ENCODE results near the gene SPATA31C2.
"Not testable (repeated sequence)": the region's sequence is repeated elsewhere in the genome, so short reads cannot be mapped to it uniquely, and the experiment has no call there.

SPATA31C2 gene

DNA sequence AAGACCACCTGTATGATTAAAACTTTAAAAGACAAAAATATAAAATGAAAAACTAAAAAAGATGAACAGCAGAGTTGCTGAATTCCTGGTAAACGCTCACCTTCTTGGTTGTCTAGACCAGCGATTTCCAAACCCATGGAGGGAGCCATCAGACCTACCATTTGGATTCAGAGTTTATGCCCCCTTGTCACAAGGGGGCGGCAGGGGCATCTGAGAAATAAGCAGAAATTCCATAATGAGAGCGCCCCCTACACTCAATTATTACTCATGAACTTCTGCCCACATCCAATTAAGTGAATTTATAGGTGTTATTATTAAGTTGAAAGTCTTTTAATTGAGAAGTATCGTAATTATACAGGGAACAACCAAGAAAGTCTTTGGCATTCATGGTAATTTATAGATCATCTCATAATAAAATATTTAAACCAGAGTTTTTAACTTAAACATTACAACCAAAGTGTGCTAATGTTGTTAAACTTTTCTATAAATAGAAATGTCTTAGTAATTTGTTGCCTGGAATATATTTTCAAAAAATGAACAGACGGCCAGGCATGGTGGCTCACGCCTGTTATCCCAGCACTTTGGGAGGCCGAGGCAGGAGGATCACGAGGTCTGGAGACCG lies 35.2 kb upstream of the SPATA31C2 start:
- Histone ChIP-seq H3K9me3 (ENCODE audit: control insufficient read depth, insufficient read depth, low read length) (no peaks in the 10 kb centered on the region), H3K4me1 (ENCODE audit: control insufficient read depth, insufficient read depth, low read length) (no peaks in the 10 kb centered on the region), H3K36me3 (ENCODE audit: control insufficient read depth, insufficient read depth, low read length) (no peaks in the 10 kb centered on the region), H3K4me3 (ENCODE audit: low read depth, low read length) (no peak overlapping the region), H3K27me3 (ENCODE audit: control insufficient read depth, insufficient read depth, low read length) (no peaks in the 10 kb centered on the region), H3K9ac (ENCODE audit: low read depth, low read length) (no peak overlapping the region)

DNA sequence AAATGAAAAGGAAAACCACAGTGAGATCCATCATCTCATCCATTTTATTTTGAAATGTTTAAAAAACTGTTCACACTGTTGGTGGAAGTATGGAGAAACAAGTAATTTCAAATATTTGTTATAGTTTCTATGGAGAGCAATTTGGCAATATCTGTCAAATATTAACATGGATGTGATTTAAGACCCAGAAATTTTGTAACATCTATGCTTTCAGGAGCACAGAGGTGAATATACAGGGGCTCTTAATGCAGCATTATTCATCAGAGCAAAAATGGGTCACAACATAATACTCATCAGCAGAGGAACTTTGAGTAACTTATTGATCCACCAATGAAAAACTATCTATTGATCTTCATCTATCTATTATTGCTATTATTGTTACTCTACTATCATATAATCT lies 31.4 kb upstream of the SPATA31C2 start:
- Histone ChIP-seq H3K36me3 (ENCODE audit: control insufficient read depth, insufficient read depth, low read length) (no peaks in the 10 kb centered on the region), H3K9ac (ENCODE audit: low read depth, low read length) (no peak overlapping the region), H3K9me3 (ENCODE audit: control insufficient read depth, insufficient read depth, low read length) (no peaks in the 10 kb centered on the region), H3K4me1 (ENCODE audit: control insufficient read depth, insufficient read depth, low read length) (no peaks in the 10 kb centered on the region), H3K27me3 (ENCODE audit: control insufficient read depth, insufficient read depth, low read length) (no peaks in the 10 kb centered on the region), H3K4me3 (ENCODE audit: low read depth, low read length) (no peak overlapping the region)

DNA sequence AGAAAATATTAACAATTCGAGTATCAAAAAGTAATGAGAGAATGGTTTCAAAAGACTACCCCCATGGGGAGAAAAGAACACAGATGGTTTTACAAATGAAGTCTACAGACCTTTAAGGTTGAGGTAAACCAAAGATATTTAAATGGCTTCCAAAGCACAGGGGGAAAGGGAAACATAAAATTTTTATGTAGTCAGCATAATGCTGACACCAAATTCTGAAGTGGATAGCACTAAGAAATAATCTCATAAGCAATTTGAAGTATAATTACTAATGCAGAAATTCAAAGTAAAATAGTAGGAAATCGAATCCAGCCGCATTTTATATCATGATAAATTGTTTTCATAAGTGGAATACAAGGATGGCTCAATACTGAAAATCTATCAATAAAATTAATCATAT lies 30.3 kb upstream of the SPATA31C2 start:
- no peak overlapping the region for H3K4me3 ChIP-seq (ENCODE audit: low read depth, low read length)
- no peaks in the 10 kb centered on the region for H3K4me1 ChIP-seq (ENCODE audit: control insufficient read depth, insufficient read depth, low read length)
- no peaks in the 10 kb centered on the region for H3K27me3 ChIP-seq (ENCODE audit: control insufficient read depth, insufficient read depth, low read length)
- no peaks in the 10 kb centered on the region for H3K36me3 ChIP-seq (ENCODE audit: control insufficient read depth, insufficient read depth, low read length)
- H3K9ac ChIP-seq (ENCODE audit: low read depth, low read length): no peak overlapping the region
- no peaks in the 10 kb centered on the region for H3K9me3 ChIP-seq (ENCODE audit: control insufficient read depth, insufficient read depth, low read length)

DNA sequence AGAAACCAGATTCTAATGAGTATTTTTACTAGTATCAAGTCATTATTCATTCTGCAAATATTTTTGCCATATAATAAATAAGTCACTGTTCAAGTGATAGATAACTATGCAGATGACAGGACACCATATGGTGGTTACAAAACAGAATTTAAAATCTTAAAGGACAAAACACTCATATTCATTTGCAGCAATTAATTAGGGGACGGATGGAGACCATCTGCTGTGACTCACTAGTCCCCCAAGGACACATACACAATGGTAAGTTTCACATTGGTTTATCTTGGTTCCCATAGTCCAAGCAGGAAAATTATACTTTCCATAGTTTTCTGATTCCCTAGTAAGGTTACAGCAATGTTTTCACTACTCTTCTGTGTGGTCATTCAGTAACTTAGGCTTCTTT lies 28.4 kb upstream of the SPATA31C2 start:
- H3K9me3 ChIP-seq (ENCODE audit: control insufficient read depth, insufficient read depth, low read length): no peaks in the 10 kb centered on the region
- no peaks in the 10 kb centered on the region for H3K36me3 ChIP-seq (ENCODE audit: control insufficient read depth, insufficient read depth, low read length)
- no peaks in the 10 kb centered on the region for H3K27me3 ChIP-seq (ENCODE audit: control insufficient read depth, insufficient read depth, low read length)
- H3K4me1 ChIP-seq (ENCODE audit: control insufficient read depth, insufficient read depth, low read length): no peaks in the 10 kb centered on the region
- H3K4me3 ChIP-seq (ENCODE audit: low read depth, low read length): no peak overlapping the region
- H3K9ac ChIP-seq (ENCODE audit: low read depth, low read length): no peak overlapping the region

DNA sequence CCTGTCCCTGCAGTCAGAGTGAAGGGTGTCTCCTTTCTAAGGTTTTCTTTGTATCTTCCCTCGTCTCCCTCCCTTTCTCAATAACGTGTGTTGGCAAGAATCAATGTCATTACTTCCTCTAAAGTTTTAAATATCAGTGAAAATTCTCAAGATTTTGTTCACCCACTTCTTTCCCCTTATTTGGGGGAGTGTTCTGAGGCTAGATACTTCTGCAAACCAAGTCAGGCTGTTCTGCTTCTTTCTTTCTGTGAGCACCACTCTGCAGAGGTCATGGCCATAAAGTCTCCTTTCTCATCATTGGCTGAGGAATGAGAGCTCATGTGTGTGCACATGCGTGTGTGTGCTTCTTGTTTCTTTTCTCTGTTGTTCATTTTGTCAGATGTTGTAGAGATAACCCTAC lies 26.6 kb upstream of the SPATA31C2 start:
- no peaks in the 10 kb centered on the region for H3K27me3 ChIP-seq (ENCODE audit: control insufficient read depth, insufficient read depth, low read length)
- no peaks in the 10 kb centered on the region for H3K36me3 ChIP-seq (ENCODE audit: control insufficient read depth, insufficient read depth, low read length)

DNA sequence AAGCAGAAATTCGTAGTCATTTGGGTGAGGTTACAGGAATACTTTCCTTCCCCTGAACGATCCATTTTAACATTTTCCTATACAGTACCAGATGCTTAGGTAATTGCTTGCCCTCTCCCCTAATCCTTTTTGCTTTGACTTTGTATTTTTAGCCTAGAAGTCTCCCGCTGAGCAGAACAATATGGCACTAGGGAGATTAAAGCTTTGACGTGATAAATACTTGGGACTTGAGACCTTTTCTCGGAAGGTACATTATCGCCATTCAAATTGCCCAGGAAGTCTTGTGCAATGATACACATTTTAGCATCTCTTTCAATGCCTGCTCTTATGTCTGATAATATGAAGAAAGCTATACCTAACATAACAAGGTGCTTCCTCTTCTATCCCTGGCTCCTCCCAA lies 22.9 kb upstream of the SPATA31C2 start:
- Histone ChIP-seq H3K4me1 (ENCODE audit: control insufficient read depth, insufficient read depth, low read length) (peaks cover 7% of the 10 kb centered on the region), H3K4me3 (ENCODE audit: low read depth, low read length) (no peak overlapping the region), H3K9ac (ENCODE audit: low read depth, low read length) (no peak overlapping the region), H3K9me3 (ENCODE audit: control insufficient read depth, insufficient read depth, low read length) (no peaks in the 10 kb centered on the region), H3K36me3 (ENCODE audit: control insufficient read depth, insufficient read depth, low read length) (no peaks in the 10 kb centered on the region), H3K27me3 (ENCODE audit: control insufficient read depth, insufficient read depth, low read length) (no peaks in the 10 kb centered on the region)

More for the DNA sequence above, 26.6 kb upstream of the SPATA31C2 start:
- Histone ChIP-seq H3K4me1 (ENCODE audit: control insufficient read depth, insufficient read depth, low read length) (peaks cover 7% of the 10 kb centered on the region), H3K9me3 (ENCODE audit: control insufficient read depth, insufficient read depth, low read length) (no peaks in the 10 kb centered on the region), H3K4me3 (ENCODE audit: low read depth, low read length) (no peak overlapping the region), H3K9ac (ENCODE audit: low read depth, low read length) (no peak overlapping the region)

DNA sequence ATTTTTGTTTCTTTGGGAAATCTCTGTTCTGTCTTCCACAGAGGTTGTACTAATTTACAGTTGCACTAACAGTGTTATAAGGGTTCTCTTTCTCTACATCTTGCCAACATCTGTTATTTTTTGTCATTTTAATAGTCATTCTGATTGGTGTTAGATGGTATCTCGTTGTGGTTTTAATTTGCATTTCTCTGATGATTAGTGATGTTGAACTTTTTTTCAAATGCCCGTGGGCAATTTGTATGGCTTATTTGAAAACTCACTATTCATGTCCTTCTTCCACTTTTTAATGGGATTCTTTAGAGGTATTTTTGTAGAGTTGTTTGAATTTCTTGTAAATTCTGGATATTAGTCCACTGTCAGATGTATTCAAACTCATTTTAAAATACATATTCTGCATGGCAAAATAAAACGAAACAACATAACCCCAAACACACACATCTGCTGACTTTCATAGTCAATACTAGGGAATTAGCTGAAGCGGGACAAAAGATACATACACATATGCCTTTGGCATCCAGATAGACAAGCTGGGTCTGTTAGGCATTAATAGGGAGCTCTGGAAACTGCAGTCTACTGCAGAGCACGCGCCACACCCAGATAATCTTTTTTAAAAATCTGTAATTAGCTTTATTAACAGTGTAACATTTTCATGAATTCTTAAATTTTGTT lies 5.8 kb upstream of the SPATA31C2 start:
- Histone ChIP-seq H3K27me3 (ENCODE audit: control insufficient read depth, insufficient read depth, low read length) (no peaks in the 10 kb centered on the region), H3K4me1 (ENCODE audit: control insufficient read depth, insufficient read depth, low read length) (no peaks in the 10 kb centered on the region), H3K9ac (ENCODE audit: low read depth, low read length) (no peak overlapping the region), H3K36me3 (ENCODE audit: control insufficient read depth, insufficient read depth, low read length) (no peaks in the 10 kb centered on the region), H3K9me3 (ENCODE audit: control insufficient read depth, insufficient read depth, low read length) (no peaks in the 10 kb centered on the region), H3K4me3 (ENCODE audit: low read depth, low read length) (no peak overlapping the region)

DNA sequence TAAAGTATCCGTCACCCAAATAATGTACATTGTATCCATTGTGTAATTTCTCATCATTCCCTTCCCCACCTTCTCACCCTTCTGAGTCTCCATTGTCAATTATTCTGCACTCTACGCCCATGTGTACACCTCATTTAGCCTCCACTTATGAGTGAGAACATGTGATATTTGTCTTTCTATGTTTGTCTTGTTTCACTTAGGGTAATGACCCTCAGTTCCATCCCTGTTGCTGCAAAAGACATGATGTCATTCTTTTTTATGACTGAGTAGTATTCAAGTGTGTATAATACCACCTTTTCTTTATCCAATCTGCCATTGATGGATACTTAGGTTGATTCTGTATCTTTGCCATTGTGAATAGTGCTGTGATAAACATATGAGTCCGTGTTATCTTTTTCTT lies 4.9 kb upstream of the SPATA31C2 start:
- H3K4me1 ChIP-seq (ENCODE audit: control insufficient read depth, insufficient read depth, low read length): no peaks in the 10 kb centered on the region
- H3K27me3 ChIP-seq (ENCODE audit: control insufficient read depth, insufficient read depth, low read length): no peaks in the 10 kb centered on the region

DNA sequence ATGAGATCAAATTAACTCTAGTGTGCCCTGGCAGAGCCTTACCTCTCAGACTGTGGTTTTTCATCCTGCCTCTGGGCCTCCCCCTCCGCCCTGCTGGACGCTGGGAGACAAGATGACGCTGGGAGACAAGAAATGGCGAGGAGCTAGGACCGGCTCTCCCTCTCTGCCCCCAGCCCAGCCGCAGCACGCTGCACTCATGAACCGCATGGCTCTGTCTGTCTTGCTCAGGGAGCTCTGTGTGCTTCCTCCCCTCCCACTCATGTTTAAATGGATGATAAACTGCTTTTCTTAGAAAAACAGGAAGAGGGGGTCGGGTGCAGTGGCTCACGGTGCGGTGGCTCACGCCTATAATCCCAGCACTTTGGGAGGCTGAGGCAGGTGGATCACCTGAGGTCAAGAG lies 4.7 kb downstream of the SPATA31C2 start:
- not testable (repeated sequence) for H3K36me3 ChIP-seq (ENCODE audit: control insufficient read depth, insufficient read depth, low read length); H3K9me3 ChIP-seq (ENCODE audit: control insufficient read depth, insufficient read depth, low read length); H3K27me3 ChIP-seq (ENCODE audit: control insufficient read depth, insufficient read depth, low read length); H3K4me3 ChIP-seq (ENCODE audit: low read depth, low read length); H3K4me1 ChIP-seq (ENCODE audit: control insufficient read depth, insufficient read depth, low read length); H3K9ac ChIP-seq (ENCODE audit: low read depth, low read length)

More for the DNA sequence above, 4.9 kb upstream of the SPATA31C2 start:
- Histone ChIP-seq H3K9me3 (ENCODE audit: control insufficient read depth, insufficient read depth, low read length) (no peaks in the 10 kb centered on the region), H3K4me3 (ENCODE audit: low read depth, low read length) (no peak overlapping the region), H3K9ac (ENCODE audit: low read depth, low read length) (no peak overlapping the region), H3K36me3 (ENCODE audit: control insufficient read depth, insufficient read depth, low read length) (no peaks in the 10 kb centered on the region)

DNA sequence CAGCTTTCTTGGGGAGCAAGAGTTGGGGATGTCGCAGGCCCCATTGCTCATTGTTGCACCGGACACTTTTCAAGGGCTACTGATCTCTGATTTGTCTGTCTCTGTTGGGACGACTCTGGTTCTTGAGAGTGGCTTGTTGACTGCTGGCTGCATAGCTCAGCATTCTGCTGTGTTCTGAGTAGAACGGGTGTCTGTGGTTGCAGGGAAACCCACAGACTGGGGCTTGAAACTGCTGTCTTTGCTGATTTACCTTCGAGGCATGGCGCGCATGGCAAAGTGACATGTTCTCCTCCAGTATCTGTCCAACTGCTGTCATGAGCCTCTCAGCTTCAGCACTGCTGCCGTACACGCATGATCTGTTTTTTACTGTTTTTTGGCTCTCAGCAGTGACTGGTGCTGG lies 8.7 kb downstream of the SPATA31C2 start:
- not testable (repeated sequence) for H3K9me3 ChIP-seq (ENCODE audit: control insufficient read depth, insufficient read depth, low read length); H3K9ac ChIP-seq (ENCODE audit: low read depth, low read length); H3K27me3 ChIP-seq (ENCODE audit: control insufficient read depth, insufficient read depth, low read length); H3K4me1 ChIP-seq (ENCODE audit: control insufficient read depth, insufficient read depth, low read length); H3K36me3 ChIP-seq (ENCODE audit: control insufficient read depth, insufficient read depth, low read length); H3K4me3 ChIP-seq (ENCODE audit: low read depth, low read length)

DNA sequence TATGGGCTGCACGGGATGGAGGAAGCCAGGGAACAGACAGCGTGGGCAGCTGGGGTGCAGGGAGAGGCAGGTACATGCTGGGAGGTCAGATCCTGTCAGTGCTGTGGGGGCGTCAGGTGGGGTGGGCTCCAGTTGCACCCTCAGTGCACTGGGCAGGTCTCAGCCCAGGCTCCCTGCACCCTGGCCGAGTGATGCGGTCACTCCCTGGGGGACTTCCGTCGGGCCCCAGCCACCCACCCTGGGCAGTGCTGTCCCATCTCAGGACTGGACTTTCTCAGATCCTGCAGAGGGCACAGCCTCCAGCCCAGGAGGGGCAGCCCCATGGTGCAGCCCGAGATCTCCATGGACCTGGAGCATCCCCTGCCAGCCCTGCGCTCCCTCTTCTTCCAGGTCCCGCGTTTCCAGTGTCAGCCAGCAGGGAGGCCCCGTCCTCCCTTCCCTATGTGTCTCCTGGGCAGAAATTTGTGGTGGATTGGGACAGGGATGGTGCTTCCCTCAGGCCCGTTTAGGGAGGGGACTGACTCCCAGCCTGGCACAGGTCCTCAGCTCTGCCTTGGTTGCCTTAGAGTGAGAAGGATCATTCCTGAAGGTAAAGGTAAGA lies 10.5 kb downstream of the SPATA31C2 start:
- not testable (repeated sequence) for H3K36me3 ChIP-seq (ENCODE audit: control insufficient read depth, insufficient read depth, low read length); H3K4me3 ChIP-seq (ENCODE audit: low read depth, low read length); H3K4me1 ChIP-seq (ENCODE audit: control insufficient read depth, insufficient read depth, low read length); H3K9ac ChIP-seq (ENCODE audit: low read depth, low read length); H3K9me3 ChIP-seq (ENCODE audit: control insufficient read depth, insufficient read depth, low read length); H3K27me3 ChIP-seq (ENCODE audit: control insufficient read depth, insufficient read depth, low read length)

DNA sequence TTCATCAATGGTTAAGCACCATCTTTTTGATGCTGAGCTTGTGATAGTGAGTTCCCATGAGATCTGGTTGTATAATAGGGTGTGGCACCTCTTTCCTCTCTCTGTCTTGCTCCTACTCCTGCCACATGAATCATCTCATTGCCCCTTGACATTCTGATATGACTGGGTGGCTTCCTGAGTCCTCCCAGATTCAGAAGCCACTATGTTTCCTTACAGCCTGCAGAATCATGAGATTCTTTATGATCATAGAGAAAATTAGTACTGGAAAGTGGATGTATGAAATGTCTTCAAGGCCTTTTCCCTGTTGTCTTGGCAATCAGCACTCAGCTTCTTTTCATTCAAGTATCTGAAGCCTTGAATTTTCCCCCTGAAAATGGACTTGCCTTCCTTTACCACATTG lies 14.9 kb downstream of the SPATA31C2 start:
- not testable (repeated sequence) for H3K9ac ChIP-seq (ENCODE audit: low read depth, low read length); H3K36me3 ChIP-seq (ENCODE audit: control insufficient read depth, insufficient read depth, low read length)

More for the DNA sequence above, 14.9 kb downstream of the SPATA31C2 start:
- not testable (repeated sequence) for H3K4me1 ChIP-seq (ENCODE audit: control insufficient read depth, insufficient read depth, low read length); H3K4me3 ChIP-seq (ENCODE audit: low read depth, low read length); H3K9me3 ChIP-seq (ENCODE audit: control insufficient read depth, insufficient read depth, low read length); H3K27me3 ChIP-seq (ENCODE audit: control insufficient read depth, insufficient read depth, low read length)

All from iPS-15b (cell line).